ENCODE data around the gene SCML1. TPM values are rescaled to one million over a fixed set of nuclear protein-coding genes. Genes with fewer than 3 reads are reported as not detected.
"Not testable (repeated sequence)": the region's sequence is repeated elsewhere in the genome, so short reads cannot be mapped to it uniquely, and the experiment has no call there.

Gene SCML1
- total RNA-seq, 1 experiment from 2014 or later = 6.5 TPM

- no peak for DNase-seq (ENCODE audit: low read depth)
Measured at GRCh38 chrX:17738737-17739535, 1.6 kb downstream of the SCML1 start.

GRCh38 chrX:17740137-17741122 is 3.1 kb downstream of the SCML1 start:
- peak; percentile 2 for DNase-seq (ENCODE audit: low read depth)

GRCh38 chrX:17741123-17741511 is 3.8 kb downstream of the SCML1 start:
- no peak for DNase-seq (ENCODE audit: low read depth)

- peak; percentile 3 for DNase-seq (ENCODE audit: low read depth)
Measured at GRCh38 chrX:17743913-17744312, 6.6 kb downstream of the SCML1 start.

- DNase-seq (ENCODE audit: low read depth) = no peak
Measured at GRCh38 chrX:17744896-17745523, 7.7 kb downstream of the SCML1 start.

- DNase-seq (ENCODE audit: low read depth) = no peak
Measured at GRCh38 chrX:17747692-17748091, 10.4 kb downstream of the SCML1 start.

GRCh38 chrX:17748684-17749083 is 11.4 kb downstream of the SCML1 start:
- no peak for DNase-seq (ENCODE audit: low read depth)

- DNase-seq (ENCODE audit: low read depth) = no peak
Measured at GRCh38 chrX:17750436-17750835, 13.1 kb downstream of the SCML1 start.

GRCh38 chrX:17758382-17758781 is 21.1 kb downstream of the SCML1 start:
- no peak for DNase-seq (ENCODE audit: low read depth)

GRCh38 chrX:17759990-17760389 is 22.7 kb downstream of the SCML1 start:
- DNase-seq (ENCODE audit: low read depth) = no peak

- no peak for DNase-seq (ENCODE audit: low read depth)
Measured at GRCh38 chrX:17767734-17768133, 30.4 kb downstream of the SCML1 start.

GRCh38 chrX:17768997-17769396 is 31.7 kb downstream of the SCML1 start:
- no peak for DNase-seq (ENCODE audit: low read depth)

- DNase-seq (ENCODE audit: low read depth) = no peak
Measured at GRCh38 chrX:17769701-17770269, 32.5 kb downstream of the SCML1 start.

- no peak for DNase-seq (ENCODE audit: low read depth)
Measured at GRCh38 chrX:17773221-17773876, 36.1 kb downstream of the SCML1 start.

- no peak for DNase-seq (ENCODE audit: low read depth)
Measured at GRCh38 chrX:17774053-17774452, 36.8 kb downstream of the SCML1 start.

- DNase-seq (ENCODE audit: low read depth) = no peak
Measured at GRCh38 chrX:17778997-17779396, 41.7 kb downstream of the SCML1 start.

- DNase-seq (ENCODE audit: low read depth) = no peak
Measured at GRCh38 chrX:17779434-17779833, 42.1 kb downstream of the SCML1 start.

- DNase-seq (ENCODE audit: low read depth) = not testable (repeated sequence)
Measured at GRCh38 chrX:17786554-17787347, 49.5 kb downstream of the SCML1 start.

GRCh38 chrX:17787557-17787956 is 50.3 kb downstream of the SCML1 start:
- no peak for DNase-seq (ENCODE audit: low read depth)

GRCh38 chrX:17788439-17788838 is 51.1 kb downstream of the SCML1 start:
- DNase-seq (ENCODE audit: low read depth) = peak; percentile 38

All from Daoy (cell line).